IPS-15b (cell line): ENCODE measurements around the gene MAOB.

Experiments
- H3K27me3 ChIP-seq: one replicate; pipeline ENCODE4 v1.6.1; 2013; ENCODE audit warnings: low read length; ENCODE audit not compliant: control insufficient read depth, insufficient read depth
- H3K36me3 ChIP-seq: one replicate; pipeline ENCODE4 v1.6.1; 2013; ENCODE audit warnings: low read length; ENCODE audit not compliant: control insufficient read depth, insufficient read depth
- H3K4me1 ChIP-seq: one replicate; pipeline ENCODE4 v1.6.1; 2013; ENCODE audit warnings: mild to moderate bottlenecking, low read length; ENCODE audit not compliant: control insufficient read depth, insufficient read depth
- H3K4me3 ChIP-seq: one replicate; pipeline ENCODE4 v1.5.1; 2013; ENCODE audit warnings: low read depth, low read length
- H3K9ac ChIP-seq: one replicate; pipeline ENCODE4 v1.6.1; 2013; ENCODE audit warnings: low read depth, mild to moderate bottlenecking, low read length
- H3K9me3 ChIP-seq: one replicate; pipeline ENCODE4 v1.6.1; 2013; ENCODE audit warnings: mild to moderate bottlenecking, low read length; ENCODE audit not compliant: control insufficient read depth, insufficient read depth

The MAOB gene

GRCh38 chrX:43853225-43853828, 28.9 kb downstream of the MAOB start:
- Histone ChIP-seq H3K9me3 (peaks cover 4% of the 10 kb centered on the region), H3K36me3 (no peaks in the 10 kb centered on the region), H3K27me3 (no peaks in the 10 kb centered on the region), H3K9ac (no peak overlapping the region), H3K4me1 (no peaks in the 10 kb centered on the region), H3K4me3 (no peak overlapping the region)

GRCh38 chrX:43850629-43851028, 31.6 kb downstream of the MAOB start:
- H3K4me3 ChIP-seq, result no peak overlapping the region
- H3K9me3 ChIP-seq, result peaks cover 4% of the 10 kb centered on the region
- no peaks in the 10 kb centered on the region for H3K4me1 ChIP-seq
- H3K9ac ChIP-seq, result no peak overlapping the region
- no peaks in the 10 kb centered on the region for H3K27me3 ChIP-seq
- no peaks in the 10 kb centered on the region for H3K36me3 ChIP-seq

GRCh38 chrX:43849173-43849572, 33.1 kb downstream of the MAOB start:
- Histone ChIP-seq H3K9ac (no peak overlapping the region), H3K4me3 (no peak overlapping the region), H3K27me3 (no peaks in the 10 kb centered on the region), H3K9me3 (peaks cover 4% of the 10 kb centered on the region), H3K4me1 (no peaks in the 10 kb centered on the region), H3K36me3 (no peaks in the 10 kb centered on the region)

DNA sequence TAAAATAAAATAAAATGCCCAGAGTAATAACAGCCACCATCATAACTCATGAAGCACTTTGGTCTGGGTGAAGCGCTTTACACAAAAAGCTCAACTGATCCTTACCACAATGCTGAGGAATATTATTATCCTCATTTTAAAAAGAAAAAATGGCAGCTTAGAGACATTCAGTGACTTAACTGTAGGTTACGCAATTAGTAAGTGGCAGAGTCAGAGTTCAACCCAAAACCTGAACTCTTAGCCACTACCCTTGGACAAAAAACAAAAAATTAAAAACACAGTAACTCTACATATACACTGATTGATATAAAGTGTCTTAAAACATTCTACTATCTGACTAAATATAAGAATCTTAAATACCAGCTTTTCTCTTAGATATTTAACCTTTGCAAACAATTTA, 34.9 kb downstream of the MAOB start:
- Histone ChIP-seq H3K4me1 (no peaks in the 10 kb centered on the region), H3K4me3 (no peak overlapping the region), H3K9me3 (peaks cover 4% of the 10 kb centered on the region), H3K9ac (no peak overlapping the region), H3K27me3 (no peaks in the 10 kb centered on the region), H3K36me3 (no peaks in the 10 kb centered on the region)

DNA sequence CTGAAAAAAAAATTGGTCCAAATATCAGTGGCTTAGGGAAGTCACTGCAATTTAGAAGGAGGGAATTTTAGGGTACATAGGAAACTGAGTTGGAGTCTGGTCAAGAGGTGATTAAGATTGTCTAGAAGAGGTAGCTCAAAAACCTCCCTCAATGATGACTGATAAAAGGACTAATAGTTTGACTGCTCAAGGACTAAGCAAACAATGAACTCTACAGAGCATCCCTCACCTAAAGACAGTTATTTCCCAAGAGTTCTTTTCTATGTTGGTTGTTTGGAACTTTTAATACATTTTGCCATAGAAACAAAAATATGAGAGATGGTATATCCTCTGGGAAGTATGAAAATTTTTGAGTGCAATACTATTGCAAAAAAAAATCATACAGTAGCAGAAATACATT, 35.7 kb downstream of the MAOB start:
- no peaks in the 10 kb centered on the region for H3K36me3 ChIP-seq
- peaks cover 4% of the 10 kb centered on the region for H3K9me3 ChIP-seq
- no peaks in the 10 kb centered on the region for H3K4me1 ChIP-seq
- H3K27me3 ChIP-seq, result no peaks in the 10 kb centered on the region
- H3K9ac ChIP-seq, result no peak overlapping the region
- H3K4me3 ChIP-seq, result no peak overlapping the region

- H3K27me3 ChIP-seq, result no peaks in the 10 kb centered on the region
- no peaks in the 10 kb centered on the region for H3K4me1 ChIP-seq
- no peak overlapping the region for H3K9ac ChIP-seq
- H3K9me3 ChIP-seq, result peaks cover 4% of the 10 kb centered on the region
- H3K4me3 ChIP-seq, result no peak overlapping the region
- H3K36me3 ChIP-seq, result no peaks in the 10 kb centered on the region
Observed at GRCh38 chrX:43845776-43846175, 36.5 kb downstream of the MAOB start.

DNA sequence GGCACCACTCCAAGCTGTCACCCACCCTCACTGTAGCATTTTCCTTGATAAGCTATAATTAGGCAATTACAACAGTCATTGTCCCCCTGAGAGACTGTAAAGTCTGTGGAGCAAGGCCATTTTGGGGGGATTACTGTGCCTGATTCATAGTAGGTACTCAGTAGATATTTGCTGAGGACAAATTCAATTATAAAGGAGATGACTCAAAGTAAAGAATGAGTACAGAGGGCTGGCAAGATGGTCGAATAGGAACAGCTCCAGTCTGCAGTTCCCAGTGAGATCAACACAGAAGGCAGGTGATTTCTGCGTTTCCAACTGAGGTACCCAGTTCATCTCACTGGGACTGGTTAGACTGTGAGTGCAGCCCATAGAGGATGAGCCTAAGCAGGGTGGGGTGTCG, 42.0 kb downstream of the MAOB start:
- Histone ChIP-seq H3K27me3 (no peaks in the 10 kb centered on the region), H3K4me1 (no peaks in the 10 kb centered on the region), H3K4me3 (no peak overlapping the region), H3K36me3 (no peaks in the 10 kb centered on the region), H3K9me3 (no peaks in the 10 kb centered on the region), H3K9ac (no peak overlapping the region)

GRCh38 chrX:43836435-43837184, 45.6 kb downstream of the MAOB start:
- Histone ChIP-seq H3K4me3 (no peak overlapping the region), H3K9ac (no peak overlapping the region), H3K27me3 (no peaks in the 10 kb centered on the region), H3K9me3 (no peaks in the 10 kb centered on the region), H3K4me1 (no peaks in the 10 kb centered on the region), H3K36me3 (no peaks in the 10 kb centered on the region)

DNA sequence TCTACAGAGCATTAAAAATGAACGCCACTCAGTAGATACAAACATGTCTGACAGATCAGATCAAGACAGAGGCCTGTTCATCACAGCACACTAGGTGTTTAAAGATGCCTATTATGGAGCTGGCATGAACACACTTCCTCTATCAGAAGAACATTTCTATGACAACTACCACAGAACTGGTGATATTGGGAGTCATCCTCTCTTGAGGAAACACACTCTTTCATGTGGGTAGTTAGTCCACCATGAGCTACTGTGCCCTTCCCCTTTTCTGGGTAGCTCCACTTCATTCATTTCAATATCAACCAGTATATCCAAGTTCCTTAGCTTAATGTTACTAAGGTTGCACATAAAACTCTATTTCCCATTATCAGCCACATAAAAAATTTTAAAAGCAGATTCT, 46.7 kb downstream of the MAOB start:
- Histone ChIP-seq H3K27me3 (no peaks in the 10 kb centered on the region), H3K9me3 (no peaks in the 10 kb centered on the region), H3K4me3 (no peak overlapping the region), H3K4me1 (no peaks in the 10 kb centered on the region), H3K36me3 (no peaks in the 10 kb centered on the region), H3K9ac (no peak overlapping the region)

DNA sequence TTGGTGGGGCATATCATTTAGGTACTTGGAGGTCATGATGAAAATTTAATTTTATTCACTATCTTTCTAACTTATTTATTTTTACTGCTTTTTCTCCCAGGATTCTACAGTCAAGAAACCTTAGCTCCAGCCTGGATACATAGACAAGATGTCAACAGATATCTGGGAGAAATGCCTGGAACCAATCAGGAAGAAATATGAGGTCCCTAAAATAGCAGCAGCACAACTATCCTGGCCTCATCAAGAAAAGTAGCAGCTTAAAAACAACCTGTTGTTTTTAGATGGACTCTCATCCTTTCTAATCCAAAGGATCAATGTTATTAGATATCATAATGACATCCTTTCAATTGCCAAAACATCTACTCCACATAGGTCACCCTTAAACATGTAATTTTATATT, 54.5 kb downstream of the MAOB start:
- H3K4me3 ChIP-seq, result no peak overlapping the region
- no peaks in the 10 kb centered on the region for H3K27me3 ChIP-seq
- peaks cover 5% of the 10 kb centered on the region for H3K9me3 ChIP-seq
- H3K9ac ChIP-seq, result no peak overlapping the region
- peaks cover 4% of the 10 kb centered on the region for H3K4me1 ChIP-seq
- H3K36me3 ChIP-seq, result no peaks in the 10 kb centered on the region

DNA sequence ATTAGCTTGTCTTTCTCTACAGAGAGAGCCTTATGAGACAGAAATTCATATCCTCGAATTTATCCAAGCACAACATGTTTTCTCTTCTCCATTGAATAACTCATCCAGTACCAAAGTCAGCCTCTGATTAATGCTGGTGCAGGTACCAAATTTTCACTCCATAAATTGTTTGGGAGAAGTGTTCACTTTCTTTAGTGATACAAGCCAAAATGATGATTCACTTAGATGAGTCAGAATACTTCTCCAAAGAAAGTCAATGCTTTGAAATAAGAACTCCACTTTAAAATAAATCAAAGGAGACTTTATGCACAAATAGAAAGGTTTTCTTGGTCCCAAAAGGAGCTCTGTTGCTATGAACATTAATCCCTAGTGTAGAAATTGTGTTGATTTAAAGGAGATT, 60.2 kb downstream of the MAOB start:
- no peaks in the 10 kb centered on the region for H3K36me3 ChIP-seq

GRCh38 chrX:43817444-43817843, 64.8 kb downstream of the MAOB start:
- no peak overlapping the region for H3K4me3 ChIP-seq
- H3K9ac ChIP-seq, result no peak overlapping the region
- no peaks in the 10 kb centered on the region for H3K4me1 ChIP-seq
- no peaks in the 10 kb centered on the region for H3K27me3 ChIP-seq
- H3K36me3 ChIP-seq, result no peaks in the 10 kb centered on the region
- H3K9me3 ChIP-seq, result no peaks in the 10 kb centered on the region

More for the DNA sequence above, 60.2 kb downstream of the MAOB start:
- H3K4me1 ChIP-seq, result peaks cover 4% of the 10 kb centered on the region
- H3K9ac ChIP-seq, result no peak overlapping the region
- no peak overlapping the region for H3K4me3 ChIP-seq
- H3K9me3 ChIP-seq, result peaks cover 5% of the 10 kb centered on the region
- no peaks in the 10 kb centered on the region for H3K27me3 ChIP-seq
